ENCODE results near the gene TXNRD2.

Gene TXNRD2

GRCh38 chr22:19873138-19873959 is 68.3 kb downstream of the TXNRD2 start:
- no peak for DNase-seq

DNA sequence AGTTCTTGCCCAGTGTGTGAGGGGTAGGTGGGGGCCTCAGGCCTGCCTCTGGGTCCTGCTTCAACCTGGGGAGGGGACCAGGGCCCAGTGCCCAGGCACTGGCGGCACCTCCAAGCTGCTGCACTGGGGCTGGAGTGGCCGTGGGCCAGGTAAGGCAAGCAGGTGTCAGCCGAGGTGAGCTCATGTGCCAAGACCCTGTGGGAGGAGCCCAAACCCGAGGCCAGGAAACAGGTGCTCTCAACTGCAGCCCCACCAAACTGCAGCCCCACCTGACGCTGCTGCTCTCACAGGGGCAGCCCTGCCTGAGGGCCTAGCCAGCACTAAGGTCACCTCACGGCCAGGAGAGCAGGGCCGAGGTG is 68.9 kb downstream of the TXNRD2 start:
- DNase-seq, result no peak

DNA sequence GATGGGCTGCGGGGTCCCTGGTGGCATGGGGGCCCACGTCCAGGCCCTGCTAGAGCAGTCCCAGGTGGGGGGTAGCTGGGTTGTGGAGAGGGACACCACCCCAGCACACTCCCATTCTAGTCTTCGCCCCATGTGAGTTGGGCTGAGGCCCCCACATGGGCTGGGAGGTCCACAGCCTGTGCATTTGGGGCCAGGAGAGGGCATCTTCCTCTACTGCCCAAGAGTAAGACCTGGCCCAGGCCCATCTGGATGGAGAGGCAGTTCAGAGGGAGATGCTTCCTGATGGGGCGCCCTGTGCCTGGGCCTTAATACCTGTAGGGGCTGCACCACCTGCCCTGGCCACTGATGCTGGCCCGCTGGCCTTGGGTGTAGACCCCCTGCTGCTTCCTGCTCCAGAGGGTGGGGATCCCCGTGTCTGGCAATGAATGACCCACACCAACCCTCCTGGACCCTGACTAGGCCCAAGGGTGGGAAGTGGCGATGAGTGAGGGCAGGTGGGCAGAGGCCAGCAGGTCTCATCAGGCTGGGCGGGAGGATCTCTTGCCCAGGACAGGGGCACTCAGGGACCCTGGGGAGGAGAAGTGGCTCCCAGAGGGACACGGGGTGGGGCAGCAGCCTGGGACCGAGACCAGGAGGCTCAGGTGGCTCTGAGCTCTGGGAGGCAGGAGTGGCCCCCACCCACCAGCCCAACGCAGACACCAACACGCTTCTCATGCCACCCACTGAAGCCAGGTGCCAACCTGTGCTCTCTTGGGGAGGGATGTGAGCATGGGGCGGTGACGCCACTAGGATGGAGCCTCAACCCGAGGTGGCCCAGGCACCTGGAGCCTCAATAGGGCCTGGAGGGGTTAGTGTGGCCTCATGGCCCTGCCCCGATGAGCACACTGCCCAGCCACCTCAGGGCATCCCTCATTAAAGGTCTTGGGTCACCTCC is 69.5 kb downstream of the TXNRD2 start:
- DNase-seq, result no peak

DNA sequence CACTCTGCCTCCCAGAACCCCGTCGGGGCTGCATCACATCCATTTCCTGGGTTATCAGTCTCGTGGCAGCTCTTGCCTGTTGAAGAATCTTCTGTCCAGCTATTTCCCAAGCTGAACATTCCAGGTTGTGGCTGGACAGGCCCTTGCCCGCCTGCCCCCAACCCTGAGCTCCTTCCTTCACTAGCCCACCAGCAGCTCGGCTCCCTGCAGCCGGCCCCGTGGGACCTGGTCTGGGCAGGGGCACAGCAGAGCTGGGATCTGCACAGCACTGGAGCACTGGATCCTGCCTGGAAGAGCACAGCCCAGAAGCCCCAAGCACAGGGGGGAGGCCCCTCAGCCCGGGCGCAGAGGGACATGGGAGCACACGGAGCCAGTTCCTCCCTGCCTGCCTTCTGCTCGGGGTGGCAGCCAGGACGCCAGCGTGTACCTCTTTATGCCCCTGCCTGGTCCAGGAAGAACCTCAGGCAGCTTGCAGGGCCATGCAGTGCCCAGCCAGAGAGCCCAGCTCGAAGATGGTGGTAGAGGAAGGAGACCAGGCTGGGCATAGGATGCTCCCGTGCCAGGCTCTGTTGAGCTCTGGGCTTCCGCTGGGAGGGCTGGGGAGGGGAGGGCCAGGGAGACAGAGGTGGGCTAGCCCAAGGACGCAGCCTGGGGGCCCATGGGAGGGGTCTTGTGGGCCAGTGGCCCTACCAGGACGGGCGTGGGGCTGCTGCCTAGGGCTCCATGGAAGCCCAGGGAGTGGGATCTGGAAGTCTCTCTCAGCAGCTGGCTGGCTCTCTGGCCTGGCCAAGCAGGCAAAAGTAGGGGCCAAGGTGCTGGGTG is 70.4 kb downstream of the TXNRD2 start:
- DNase-seq, result no peak

DNA sequence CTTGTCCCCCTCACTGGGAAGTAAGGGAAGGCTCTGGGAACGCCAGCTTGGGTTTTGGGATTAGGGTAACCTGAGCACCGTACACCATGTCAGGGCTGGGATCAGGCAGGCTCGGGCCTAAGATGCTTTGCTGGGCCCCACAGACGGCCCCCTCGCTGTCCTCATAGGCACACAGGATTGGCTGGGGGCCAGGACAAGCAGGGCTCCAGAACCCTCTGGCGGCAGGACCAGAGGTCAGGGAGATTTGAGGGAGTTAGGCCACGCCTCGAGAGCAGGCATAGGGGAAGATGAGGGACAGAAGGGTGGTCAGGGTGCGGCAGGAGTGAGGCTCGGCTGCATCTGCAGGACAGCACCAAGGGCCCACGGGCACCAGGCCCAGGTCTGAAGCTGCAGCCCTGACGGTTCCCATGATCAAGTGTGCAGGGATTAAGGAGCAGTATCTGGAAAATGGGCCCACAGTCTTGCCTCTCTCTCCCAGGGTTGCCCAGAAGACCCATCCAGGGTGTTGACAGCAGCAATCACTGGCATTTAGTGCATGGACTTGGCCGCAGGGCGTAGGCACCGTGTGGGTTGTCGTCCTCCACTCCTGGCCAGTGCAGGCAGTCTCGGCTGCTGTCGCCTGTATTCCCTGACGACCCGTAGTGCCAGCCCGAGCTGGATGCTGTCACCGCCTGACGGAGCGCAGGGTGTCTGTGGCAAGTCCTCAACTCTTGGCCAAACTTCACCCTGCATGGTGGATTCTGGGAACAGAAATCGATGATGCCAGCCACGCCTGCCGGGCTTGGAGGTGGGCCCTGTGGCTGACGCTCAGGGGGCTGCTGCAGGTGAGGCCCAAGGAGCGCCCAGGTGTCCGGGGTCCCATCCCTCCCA is 71.2 kb downstream of the TXNRD2 start:
- DNase-seq, result peak; percentile 95

DNA sequence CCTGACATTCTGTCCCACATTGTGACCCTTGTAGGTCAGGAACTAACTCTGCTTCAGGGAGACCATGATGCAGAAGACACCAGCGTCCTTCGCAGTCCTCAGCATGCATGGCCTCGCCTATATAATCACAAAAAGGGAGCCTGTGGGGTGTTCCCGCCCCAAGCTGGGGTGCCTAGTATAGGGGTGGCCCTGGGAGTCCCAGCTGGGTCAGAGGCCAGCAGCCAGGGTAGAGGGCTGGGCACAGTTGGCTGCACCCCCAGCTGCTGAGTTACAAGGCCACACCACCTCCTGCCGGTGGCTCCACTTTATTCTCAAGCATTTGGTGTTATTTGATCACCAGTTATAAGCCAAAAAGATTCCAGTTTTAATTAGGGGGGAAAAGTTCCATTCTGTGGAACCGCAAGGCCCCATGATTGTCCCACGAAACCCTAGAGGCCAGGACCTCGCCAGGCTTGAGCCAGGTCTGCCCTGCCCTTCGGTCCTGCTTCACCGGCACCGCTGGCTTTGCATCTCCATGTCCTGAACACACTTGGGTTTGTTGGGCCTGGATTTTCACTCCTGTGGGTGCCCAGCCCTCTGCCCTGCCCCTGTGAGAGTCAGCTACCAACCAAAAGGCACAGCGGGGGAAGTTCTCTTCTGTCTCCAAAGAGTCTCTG is 72.0 kb downstream of the TXNRD2 start:
- DNase-seq, result no peak

DNA sequence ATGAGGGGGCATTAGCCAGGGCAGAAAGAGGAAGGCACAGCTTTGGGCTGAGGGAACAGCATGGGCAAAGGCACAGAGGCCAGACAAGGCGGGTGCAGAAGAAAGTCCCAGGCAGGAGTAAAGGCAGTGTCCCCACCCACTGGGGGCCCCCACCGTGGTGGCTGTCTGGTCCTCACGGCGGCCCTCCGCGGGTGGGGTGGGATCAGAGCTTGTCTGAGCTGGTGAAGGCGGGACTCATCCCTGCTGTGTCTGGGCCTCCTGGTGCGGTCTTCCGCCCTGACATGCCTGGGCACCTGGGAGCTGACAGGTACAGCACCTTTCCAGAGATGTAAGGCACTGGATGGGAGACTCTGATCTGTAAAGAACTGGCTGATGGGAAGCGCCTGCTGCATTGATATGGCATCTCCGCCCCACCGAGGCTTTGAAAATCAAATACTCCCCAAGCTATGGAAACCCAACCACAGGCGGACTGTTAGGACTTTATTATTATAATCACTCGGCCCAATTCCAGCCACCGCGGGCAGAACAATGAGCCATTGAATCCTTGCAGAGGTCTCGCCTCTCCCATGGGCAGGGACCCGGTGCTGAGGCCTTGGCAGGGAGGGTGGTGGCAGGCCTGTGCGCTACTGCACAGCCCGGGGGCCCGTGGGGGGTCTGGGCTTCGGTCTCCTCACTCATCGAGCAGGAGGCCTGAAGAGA is 72.7 kb downstream of the TXNRD2 start:
- DNase-seq, result no peak

- DNase-seq, result no peak
Observed at GRCh38 chr22:19868333-19868732, 73.3 kb downstream of the TXNRD2 start.

GRCh38 chr22:19867617-19868016 is 74.0 kb downstream of the TXNRD2 start:
- DNase-seq, result no peak

- no peak for DNase-seq
Observed at GRCh38 chr22:19866665-19867009, 75.0 kb downstream of the TXNRD2 start.

- no peak for DNase-seq
Observed at GRCh38 chr22:19865141-19865829, 76.3 kb downstream of the TXNRD2 start.

GRCh38 chr22:19864538-19865106 is 77.0 kb downstream of the TXNRD2 start:
- DNase-seq, result no peak

DNA sequence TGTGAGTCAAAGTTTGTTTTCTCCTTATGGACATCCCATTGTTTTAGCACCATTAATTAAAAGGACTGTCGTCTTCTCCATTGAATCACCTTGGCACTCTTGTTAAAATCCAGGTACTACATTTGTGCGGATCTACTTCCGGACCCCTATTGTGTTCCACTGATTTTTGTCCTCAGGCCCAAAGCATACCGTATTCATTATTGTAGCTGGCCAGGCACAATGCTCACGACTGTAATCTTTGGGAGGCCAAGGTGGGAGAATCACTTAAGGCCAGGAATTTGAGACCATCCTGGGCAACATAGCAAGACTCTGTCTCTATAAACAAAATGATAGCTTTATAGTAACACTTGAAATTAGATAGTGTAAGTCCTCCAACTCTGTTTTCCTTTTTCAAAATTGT is 78.0 kb downstream of the TXNRD2 start:
- DNase-seq, result no peak

DNA sequence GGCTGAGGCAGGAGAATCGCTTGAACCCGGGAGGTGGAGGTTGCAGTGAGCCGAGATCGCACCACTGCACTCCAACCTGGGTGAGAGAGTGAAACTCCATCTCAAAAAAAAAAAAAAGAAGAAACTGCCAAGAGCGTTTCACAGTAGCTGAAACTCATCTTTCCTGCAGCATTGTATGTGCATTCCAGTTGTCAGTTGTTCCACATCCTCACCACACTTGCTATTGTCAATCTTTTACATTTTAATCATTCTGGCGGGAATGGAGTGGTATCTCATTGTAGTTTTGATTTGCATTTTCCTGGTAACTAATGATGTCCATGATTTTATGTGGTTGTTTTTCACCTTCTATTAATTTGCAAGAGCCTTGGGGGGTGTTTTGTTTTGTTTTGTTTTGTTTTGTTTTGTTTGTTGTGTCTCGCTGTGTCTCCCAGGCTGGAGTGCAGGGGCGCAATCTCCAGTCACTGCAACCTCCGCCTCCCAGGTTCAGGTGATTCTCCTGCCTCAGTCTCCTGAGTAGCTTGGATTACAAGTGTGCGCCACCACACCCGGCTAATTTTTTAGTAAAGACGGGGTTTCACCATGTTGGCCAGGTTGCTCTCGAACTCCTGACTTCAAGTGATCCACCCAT is 78.9 kb downstream of the TXNRD2 start:
- no peak for DNase-seq

DNA sequence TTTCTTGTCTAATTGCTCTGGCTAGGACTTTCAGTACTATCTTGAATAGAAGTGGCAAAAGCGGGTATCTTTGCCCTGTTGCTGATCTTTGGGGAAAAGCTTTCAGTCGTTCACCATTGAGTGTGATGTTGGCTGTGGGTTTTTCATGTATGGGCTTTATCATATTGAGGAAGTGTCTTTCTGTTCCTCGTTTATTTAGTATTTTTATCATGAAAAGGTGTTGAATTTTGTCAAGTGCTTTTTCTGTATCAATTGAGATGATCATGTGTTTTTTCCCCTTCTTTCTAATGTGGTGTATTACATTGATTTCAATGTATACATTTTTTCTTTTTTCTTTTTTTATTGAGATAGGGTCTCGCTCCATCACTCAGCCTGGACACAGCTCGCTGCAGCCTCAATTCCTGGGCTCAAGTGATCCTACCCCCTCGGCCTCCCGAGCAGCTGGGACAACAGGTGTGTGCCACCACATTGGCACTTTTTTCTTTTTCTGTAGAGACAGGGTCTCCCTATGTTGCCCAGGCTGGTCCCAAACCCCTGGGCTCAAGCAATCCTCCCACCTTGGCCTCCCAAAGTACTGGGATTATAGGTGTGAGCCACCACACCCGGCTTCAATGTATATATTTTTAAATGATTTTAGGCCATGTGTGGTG is 81.6 kb downstream of the TXNRD2 start:
- no peak for DNase-seq

- DNase-seq, result no peak
Observed at GRCh38 chr22:19857382-19857781, 84.2 kb downstream of the TXNRD2 start.

DNA sequence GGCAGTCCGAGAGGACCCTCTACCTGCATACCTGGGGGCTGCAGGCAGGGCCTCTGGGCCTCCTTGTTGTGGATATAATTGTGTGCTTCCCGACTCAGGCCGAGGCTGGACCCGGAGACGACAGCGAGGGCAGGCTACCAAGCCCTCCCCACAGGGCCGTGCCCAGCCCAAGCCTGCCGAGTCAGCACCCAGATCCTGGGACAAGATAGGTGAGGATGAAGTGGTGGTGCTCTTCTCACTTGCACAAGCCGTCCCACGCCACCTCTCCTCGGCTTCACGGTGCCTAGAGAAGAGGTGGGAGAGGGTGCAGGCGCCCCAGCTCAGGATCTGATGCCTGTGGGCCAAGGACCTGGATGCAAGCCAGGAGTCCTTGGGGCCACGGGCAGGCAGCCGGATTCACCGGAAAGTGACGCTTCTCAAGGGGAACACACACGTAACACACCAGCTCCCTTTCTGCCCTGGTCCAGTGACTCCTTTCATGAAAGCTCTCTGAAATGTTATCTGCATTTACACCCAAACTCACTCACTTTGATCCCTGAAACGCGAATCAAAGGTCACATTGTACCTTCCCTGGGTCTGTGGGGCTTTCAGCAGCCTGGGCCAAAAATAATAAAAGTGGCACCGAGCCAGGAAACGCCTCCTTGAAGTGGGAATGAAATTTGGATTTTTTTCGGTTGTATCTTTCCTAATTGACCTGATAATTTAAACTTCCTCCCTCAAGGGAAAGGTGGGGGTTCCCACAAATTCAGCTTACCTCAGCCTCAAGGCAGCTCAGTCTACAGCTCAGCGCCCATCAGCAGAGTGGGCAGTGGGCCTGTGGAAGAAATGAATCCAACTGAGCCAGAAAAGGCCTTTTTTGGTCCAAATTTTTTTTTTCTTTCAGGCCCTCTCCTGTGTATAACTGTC is 85.9 kb downstream of the TXNRD2 start:
- peak; percentile 54 for DNase-seq
